ENCODE results near the gene TMEM132D. TPM values are rescaled to one million over a fixed set of nuclear protein-coding genes. Genes with fewer than 3 reads are reported as not detected.

The TMEM132D gene
- total RNA-seq, 1 donor from 2014 or later: not detected

DNA sequence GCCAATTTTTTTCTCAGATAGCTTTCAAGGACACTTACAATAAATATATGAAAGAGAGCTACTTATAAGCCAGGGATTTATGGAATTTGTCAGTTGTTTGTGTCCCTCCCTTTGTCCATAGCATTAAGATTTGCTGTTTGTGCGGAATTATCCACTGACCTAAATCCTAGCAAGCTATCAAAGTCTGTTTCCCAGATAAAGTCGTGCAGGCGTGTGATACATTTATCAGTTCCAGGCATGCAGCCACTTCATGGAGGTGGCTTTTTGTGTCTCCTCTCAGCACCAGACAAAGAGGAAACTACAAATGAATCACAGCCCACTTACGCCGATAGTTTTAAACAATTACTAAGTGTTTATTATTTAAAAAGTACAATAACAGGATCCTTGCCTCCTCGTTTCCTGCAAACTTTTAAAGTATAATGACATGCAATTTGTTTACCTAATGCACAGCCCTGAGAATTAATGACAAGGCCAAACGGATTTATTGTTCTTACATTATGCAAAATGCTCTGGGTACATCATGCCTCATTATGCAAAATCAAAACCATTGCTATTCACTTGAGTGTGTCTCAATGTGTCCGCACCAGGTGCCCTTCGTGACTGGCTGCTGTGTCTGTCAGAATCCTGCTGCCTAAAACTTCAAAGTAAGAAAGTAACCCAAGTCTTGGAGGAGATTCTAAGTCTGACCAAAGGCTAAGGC is 627.3 kb downstream of the TMEM132D start:
- no peak for DNase-seq (ENCODE audit: extremely low spot score in 2 of 2)
- no peaks in the 10 kb centered on the region for H3K9me3 ChIP-seq
- H3K4me1 ChIP-seq: no peaks in the 10 kb centered on the region
- H3K36me3 ChIP-seq: no peaks in the 10 kb centered on the region
- TF ChIP-seq, protein P1, sequence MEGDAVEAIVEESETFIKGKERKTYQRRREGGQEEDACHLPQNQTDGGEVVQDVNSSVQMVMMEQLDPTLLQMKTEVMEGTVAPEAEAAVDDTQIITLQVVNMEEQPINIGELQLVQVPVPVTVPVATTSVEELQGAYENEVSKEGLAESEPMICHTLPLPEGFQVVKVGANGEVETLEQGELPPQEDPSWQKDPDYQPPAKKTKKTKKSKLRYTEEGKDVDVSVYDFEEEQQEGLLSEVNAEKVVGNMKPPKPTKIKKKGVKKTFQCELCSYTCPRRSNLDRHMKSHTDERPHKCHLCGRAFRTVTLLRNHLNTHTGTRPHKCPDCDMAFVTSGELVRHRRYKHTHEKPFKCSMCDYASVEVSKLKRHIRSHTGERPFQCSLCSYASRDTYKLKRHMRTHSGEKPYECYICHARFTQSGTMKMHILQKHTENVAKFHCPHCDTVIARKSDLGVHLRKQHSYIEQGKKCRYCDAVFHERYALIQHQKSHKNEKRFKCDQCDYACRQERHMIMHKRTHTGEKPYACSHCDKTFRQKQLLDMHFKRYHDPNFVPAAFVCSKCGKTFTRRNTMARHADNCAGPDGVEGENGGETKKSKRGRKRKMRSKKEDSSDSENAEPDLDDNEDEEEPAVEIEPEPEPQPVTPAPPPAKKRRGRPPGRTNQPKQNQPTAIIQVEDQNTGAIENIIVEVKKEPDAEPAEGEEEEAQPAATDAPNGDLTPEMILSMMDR (IDR thresholded peaks at IDR 0.05): no peak
- no peak for TF ChIP-seq POLR2A (IDR thresholded peaks at IDR 0.05)
- TF ChIP-seq POLR2AphosphoS5 (IDR thresholded peaks at IDR 0.05; ENCODE audit: insufficient read depth in 1 of 2, low read depth in 1 of 2): no peak
- no peak overlapping the region for H3K27ac ChIP-seq
- intact Hi-C loops (cut with DNase I): no loop called here
- H3K27me3 ChIP-seq: no peaks in the 10 kb centered on the region
- H3K4me3 ChIP-seq: no peak overlapping the region

DNA sequence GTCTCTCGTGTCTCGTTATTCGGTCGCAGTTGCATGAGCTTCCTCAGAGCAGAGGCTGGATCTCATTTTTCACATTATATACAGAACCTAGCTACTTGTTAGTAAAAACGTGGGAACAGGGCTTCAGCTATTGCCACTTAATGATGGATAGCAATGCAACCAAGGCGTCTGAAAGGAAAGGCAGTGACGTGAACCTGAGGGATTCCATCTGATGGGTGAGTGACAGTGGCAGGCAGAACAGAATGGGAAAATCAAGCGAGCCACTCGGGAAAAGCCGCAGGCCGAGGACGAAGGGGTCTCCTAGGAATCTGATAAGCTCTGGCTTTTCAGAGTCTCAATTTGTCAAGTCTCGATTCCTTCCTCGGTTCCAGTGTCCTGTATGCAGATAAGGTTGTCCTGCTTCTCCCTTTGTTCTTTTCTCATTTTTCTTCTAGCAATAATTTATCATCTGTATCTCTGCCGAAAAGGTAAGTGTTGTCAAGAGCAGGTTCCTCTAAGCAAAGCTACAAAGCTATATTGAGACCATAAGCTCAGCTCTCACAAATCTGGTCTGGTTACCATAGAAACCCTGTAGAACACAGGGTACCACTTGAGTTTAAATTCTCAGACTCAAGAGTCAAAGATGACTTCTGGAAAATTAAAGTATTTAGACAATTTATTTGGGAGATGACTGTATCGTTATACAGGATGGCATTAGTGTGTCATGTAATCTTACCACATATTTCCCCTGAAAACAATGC is 633.9 kb downstream of the TMEM132D start:
- DNase-seq (ENCODE audit: extremely low spot score in 2 of 2): no peak
- Histone ChIP-seq H3K9me3 (no peaks in the 10 kb centered on the region), H3K4me3 (no peak overlapping the region), H3K4me1 (no peaks in the 10 kb centered on the region), H3K27ac (no peak overlapping the region), H3K27me3 (no peaks in the 10 kb centered on the region), H3K36me3 (no peaks in the 10 kb centered on the region)
- TF ChIP-seq POLR2AphosphoS5 (IDR thresholded peaks at IDR 0.05; ENCODE audit: insufficient read depth in 1 of 2, low read depth in 1 of 2) (no peak), POLR2A (IDR thresholded peaks at IDR 0.05) (no peak)
- TF ChIP-seq, protein P1 (IDR thresholded peaks at IDR 0.05): no peak
- intact Hi-C loops (cut with DNase I): no loop called here

DNA sequence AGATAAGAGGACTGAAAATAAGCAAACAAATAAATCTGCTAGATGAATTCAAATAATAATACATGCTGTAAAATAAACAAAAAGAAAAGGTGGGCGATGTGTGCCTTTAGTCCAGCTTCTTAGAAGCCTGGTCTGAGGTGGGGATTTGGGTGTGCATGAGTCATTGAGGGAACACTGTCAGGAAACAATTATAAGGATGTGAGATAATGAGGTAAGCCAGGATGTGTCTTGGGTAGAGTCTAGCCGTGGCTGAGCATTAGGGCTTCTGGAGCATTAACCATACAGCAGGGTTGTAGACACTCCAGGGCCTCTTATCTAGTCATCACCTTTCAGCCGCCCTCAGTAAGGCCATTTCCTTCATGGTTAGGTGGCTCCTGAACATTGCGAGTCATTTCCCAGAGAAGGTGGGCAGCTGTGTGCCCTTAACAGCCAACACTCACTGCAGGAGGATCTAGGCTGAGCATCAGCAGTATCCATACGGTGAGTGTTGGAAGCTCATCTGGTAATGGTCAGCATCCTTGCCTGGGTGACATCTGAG is 645.0 kb downstream of the TMEM132D start:
- Histone ChIP-seq H3K9me3 (no peaks in the 10 kb centered on the region), H3K27me3 (no peaks in the 10 kb centered on the region), H3K27ac (no peak overlapping the region), H3K36me3 (no peaks in the 10 kb centered on the region), H3K4me3 (no peak overlapping the region), H3K4me1 (no peaks in the 10 kb centered on the region)
- intact Hi-C loops (cut with DNase I): no loop called here
- no peak for DNase-seq (ENCODE audit: extremely low spot score in 2 of 2)
- TF ChIP-seq, protein P1 (IDR thresholded peaks at IDR 0.05): no peak
- TF ChIP-seq POLR2A (IDR thresholded peaks at IDR 0.05): no peak
- no peak for TF ChIP-seq POLR2AphosphoS5 (IDR thresholded peaks at IDR 0.05; ENCODE audit: insufficient read depth in 1 of 2, low read depth in 1 of 2)

DNA sequence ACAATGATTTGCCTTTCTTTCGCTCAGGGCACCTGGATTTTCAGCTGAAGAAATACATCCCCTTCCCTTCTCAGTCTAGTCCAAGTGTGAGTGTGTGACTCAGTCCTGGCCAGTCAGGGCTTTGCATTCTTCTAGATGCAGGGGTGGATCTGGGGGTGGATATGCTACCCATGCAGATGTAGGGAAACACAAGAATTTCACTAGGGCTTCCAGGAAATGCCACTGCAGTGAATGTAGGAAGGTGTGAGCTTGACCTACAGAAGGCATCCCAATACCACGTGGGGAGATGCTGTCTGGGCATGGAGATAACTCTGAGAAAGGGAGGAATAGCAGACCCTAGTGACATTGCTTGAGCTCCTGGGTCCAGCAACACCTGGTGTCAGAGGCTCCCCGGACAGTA is 646.3 kb downstream of the TMEM132D start:
- no peak overlapping the region for H3K27ac ChIP-seq
- H3K4me3 ChIP-seq: no peak overlapping the region
- H3K9me3 ChIP-seq: no peaks in the 10 kb centered on the region
- no peak for TF ChIP-seq POLR2A (IDR thresholded peaks at IDR 0.05)
- TF ChIP-seq, protein P1 (IDR thresholded peaks at IDR 0.05): no peak
- no peak for TF ChIP-seq POLR2AphosphoS5 (IDR thresholded peaks at IDR 0.05; ENCODE audit: insufficient read depth in 1 of 2, low read depth in 1 of 2)
- no peaks in the 10 kb centered on the region for H3K36me3 ChIP-seq
- no peaks in the 10 kb centered on the region for H3K4me1 ChIP-seq
- no peaks in the 10 kb centered on the region for H3K27me3 ChIP-seq
- DNase-seq (ENCODE audit: extremely low spot score in 2 of 2): no peak
- intact Hi-C loops (cut with DNase I): no loop called here

DNA sequence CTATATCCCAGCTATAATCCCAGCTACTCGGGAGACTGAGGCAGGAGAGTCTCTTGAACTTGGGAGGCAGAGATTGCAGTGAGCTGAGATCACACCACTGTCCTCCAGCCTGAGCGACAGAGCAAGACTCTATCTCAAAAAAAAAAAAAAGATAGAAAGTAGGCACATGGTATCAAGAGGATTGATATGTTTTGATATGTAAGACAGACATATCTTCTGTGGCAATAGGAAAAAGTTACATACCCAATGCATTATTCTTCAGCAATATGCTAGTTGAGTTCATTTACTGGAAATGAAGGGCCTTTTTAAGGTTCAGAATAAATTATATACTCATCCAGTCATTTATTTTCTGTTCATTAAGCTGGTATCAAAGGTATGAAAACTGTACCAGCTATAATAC is 657.2 kb downstream of the TMEM132D start:
- Histone ChIP-seq H3K27me3 (no peaks in the 10 kb centered on the region), H3K4me1 (no peaks in the 10 kb centered on the region), H3K27ac (no peak overlapping the region), H3K9me3 (no peaks in the 10 kb centered on the region), H3K4me3 (no peak overlapping the region), H3K36me3 (no peaks in the 10 kb centered on the region)
- TF ChIP-seq POLR2AphosphoS5 (IDR thresholded peaks at IDR 0.05; ENCODE audit: insufficient read depth in 1 of 2, low read depth in 1 of 2) (no peak), POLR2A (IDR thresholded peaks at IDR 0.05) (no peak)
- TF ChIP-seq, protein P1 (IDR thresholded peaks at IDR 0.05): no peak
- intact Hi-C loops (cut with DNase I): no loop called here
- no peak for DNase-seq (ENCODE audit: extremely low spot score in 2 of 2)

Measured in vagina (tissue), 2 donors.